Activated CD8-positive, alpha-beta memory T cell treated with anti-CD3 and anti-CD28 coated beads, Interleukin-2, amount 50 U/mL, for 4 hours (primary cell): Measurements from ENCODE around the gene LATS2.

Experiments used
- DNase-seq: peaks from one replicate; pipeline ENCODE4 v3.0.0-alpha.2; 2020

LATS2 gene

GRCh38 chr13:21061029-21061763 is at the start of gene LATS2:
Gene LATS2 (minus strand): TSS chr13:21061586. CDS start chr13:21046026, 15,560 bp downstream.
- peak; percentile 60 for DNase-seq

GRCh38 chr13:21109168-21109567 is 47.8 kb upstream of the LATS2 start:
- no peak for DNase-seq

GRCh38 chr13:21106089-21106488 is 44.7 kb upstream of the LATS2 start:
- no peak for DNase-seq

GRCh38 chr13:21104199-21105019 is 43.0 kb upstream of the LATS2 start:
- DNase-seq = no peak

- no peak for DNase-seq
Measured at GRCh38 chr13:21101865-21102576, 40.6 kb upstream of the LATS2 start.

- no peak for DNase-seq
Measured at GRCh38 chr13:21100994-21101757, 39.8 kb upstream of the LATS2 start.

- no peak for DNase-seq
Measured at GRCh38 chr13:21100211-21100610, 38.8 kb upstream of the LATS2 start.

- no peak for DNase-seq
Measured at GRCh38 chr13:21095311-21095710, 33.9 kb upstream of the LATS2 start.

- no peak for DNase-seq
Measured at GRCh38 chr13:21089830-21090229, 28.4 kb upstream of the LATS2 start.

- no peak for DNase-seq
Measured at GRCh38 chr13:21088534-21088933, 27.1 kb upstream of the LATS2 start.

- no peak for DNase-seq
Measured at GRCh38 chr13:21086929-21087328, 25.5 kb upstream of the LATS2 start.

GRCh38 chr13:21081926-21082325 is 20.5 kb upstream of the LATS2 start:
- no peak for DNase-seq

GRCh38 chr13:21080593-21080891 is 19.2 kb upstream of the LATS2 start:
- no peak for DNase-seq

- no peak for DNase-seq
Measured at GRCh38 chr13:21079761-21080592, 18.6 kb upstream of the LATS2 start.

GRCh38 chr13:21079221-21079620 is 17.8 kb upstream of the LATS2 start:
- DNase-seq = no peak

GRCh38 chr13:21078501-21078900 is 17.1 kb upstream of the LATS2 start:
- no peak for DNase-seq

- no peak for DNase-seq
Measured at GRCh38 chr13:21077788-21078353, 16.5 kb upstream of the LATS2 start.

GRCh38 chr13:21077076-21077787 is 15.8 kb upstream of the LATS2 start:
- no peak for DNase-seq

- peak; percentile 23 for DNase-seq
Measured at GRCh38 chr13:21076253-21076652, 14.9 kb upstream of the LATS2 start.

GRCh38 chr13:21075379-21076249 is 14.2 kb upstream of the LATS2 start:
- DNase-seq = peak; percentile 25
